RWPE1 (cell line): ENCODE measurements around the gene S100A8.

ENCODE experiments used
- CTCF ChIA-PET: fragments of 350-600 bp; sonication (Branson Sonifier 250); formaldehyde crosslinking; extraction: SDS; loops from one replicate; lab custom pipeline; 2021; lab: Yijun Ruan, JAX
- POLR2A ChIA-PET: fragments of 400-600 bp; formaldehyde crosslinking; extraction: SDS; loops from one replicate; lab custom pipeline; 2020; ENCODE audit warnings: antibody characterized with exemption; ENCODE audit not compliant: low non-redundant PET; lab: Yijun Ruan, JAX
- DNase-seq: peaks from one replicate; pipeline ENCODE4 v3.0.0; 2012; ENCODE audit warnings: low spot score
- H3K27ac ChIP-seq: fragments of 450-650 bp; 2 replicates; pipeline ENCODE4 v1.5.1; 2017
- TF ChIP-seq, protein P1 (sequence below): fragments of 450-650 bp; conservative IDR thresholded peaks from 2 replicates; pipeline ENCODE4 v1.5.1; 2017; ENCODE audit warnings: low read depth, mild to moderate bottlenecking

Gene S100A8

DNA sequence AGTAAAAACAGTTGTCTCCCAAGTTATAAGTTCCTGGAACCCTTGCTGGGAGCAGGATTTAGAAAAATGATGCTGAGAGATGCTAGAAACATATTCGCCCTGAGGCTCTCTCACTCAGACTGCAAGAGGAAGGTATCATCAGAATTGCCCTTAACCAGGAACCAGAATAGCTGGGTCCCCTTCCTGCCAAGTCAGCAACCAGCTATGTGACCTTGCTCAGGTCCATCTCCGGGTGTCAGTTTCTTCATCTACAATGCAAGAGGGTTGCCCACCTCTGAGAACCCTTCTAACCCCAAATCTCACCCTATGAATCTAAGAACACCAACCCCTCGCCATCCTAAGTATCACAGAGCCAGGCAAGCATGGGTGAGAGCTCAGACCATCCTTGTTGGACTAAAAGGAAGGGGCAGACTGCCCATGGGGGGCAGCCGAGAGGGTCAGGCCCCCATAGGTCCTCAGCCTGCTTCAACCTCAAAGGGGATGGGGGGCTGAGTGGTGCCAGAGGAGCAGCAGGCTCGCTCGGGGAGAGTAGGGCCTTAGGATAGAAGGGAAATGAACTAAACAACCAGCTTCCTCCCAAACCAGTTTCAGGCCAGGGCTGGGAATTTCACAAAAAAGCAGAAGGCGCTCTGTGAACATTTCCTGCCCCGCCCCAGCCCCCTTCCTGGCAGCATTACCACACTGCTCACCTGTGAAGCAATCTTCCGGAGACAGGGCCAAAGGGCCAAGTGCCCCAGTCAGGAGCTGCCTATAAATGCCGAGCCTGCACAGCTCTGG lies 33.6 kb downstream of the S100A8 start:
- peak; percentile 86 for DNase-seq
- POLR2A ChIA-PET: interaction anchor here (0.7 kb wide), 1 partner anchor 9 kb away, joined by 3 read pairs; the partner anchor contains the start of gene PGLYRP4
- peak overlapping the region; percentile 95 for H3K27ac ChIP-seq
- CTCF ChIA-PET: interaction anchor here (0.6 to 7.6 kb wide), 10 partner anchors 18 to 1086 kb away, joined by 3 to 143 read pairs (median 3); partner anchors contain the start of genes RAB13, S100A12 and S100A8
- TF ChIP-seq, protein P1, sequence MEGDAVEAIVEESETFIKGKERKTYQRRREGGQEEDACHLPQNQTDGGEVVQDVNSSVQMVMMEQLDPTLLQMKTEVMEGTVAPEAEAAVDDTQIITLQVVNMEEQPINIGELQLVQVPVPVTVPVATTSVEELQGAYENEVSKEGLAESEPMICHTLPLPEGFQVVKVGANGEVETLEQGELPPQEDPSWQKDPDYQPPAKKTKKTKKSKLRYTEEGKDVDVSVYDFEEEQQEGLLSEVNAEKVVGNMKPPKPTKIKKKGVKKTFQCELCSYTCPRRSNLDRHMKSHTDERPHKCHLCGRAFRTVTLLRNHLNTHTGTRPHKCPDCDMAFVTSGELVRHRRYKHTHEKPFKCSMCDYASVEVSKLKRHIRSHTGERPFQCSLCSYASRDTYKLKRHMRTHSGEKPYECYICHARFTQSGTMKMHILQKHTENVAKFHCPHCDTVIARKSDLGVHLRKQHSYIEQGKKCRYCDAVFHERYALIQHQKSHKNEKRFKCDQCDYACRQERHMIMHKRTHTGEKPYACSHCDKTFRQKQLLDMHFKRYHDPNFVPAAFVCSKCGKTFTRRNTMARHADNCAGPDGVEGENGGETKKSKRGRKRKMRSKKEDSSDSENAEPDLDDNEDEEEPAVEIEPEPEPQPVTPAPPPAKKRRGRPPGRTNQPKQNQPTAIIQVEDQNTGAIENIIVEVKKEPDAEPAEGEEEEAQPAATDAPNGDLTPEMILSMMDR: no peak

GRCh38 chr1:153356392-153357075 lies 34.3 kb downstream of the S100A8 start:
- CTCF ChIA-PET: interaction anchor here (1.0 to 7.6 kb wide), 4 partner anchors 34 to 145 kb away, joined by 3 to 143 read pairs (median 5); partner anchors contain the start of gene S100A8
- H3K27ac ChIP-seq: peak overlapping the region; percentile 95
- POLR2A ChIA-PET: no interaction called here
- TF ChIP-seq, protein P1: no peak
- DNase-seq: no peak

GRCh38 chr1:153355445-153356071 lies 35.3 kb downstream of the S100A8 start:
- DNase-seq: peak; percentile 68
- peak overlapping the region; percentile 16; the same call in 1 of the 2 replicates for H3K27ac ChIP-seq
- POLR2A ChIA-PET: no interaction called here
- TF ChIP-seq, protein P1: peak; percentile 71
- CTCF ChIA-PET: interaction anchor here (0.6 to 7.6 kb wide), 13 partner anchors 10 to 155 kb away, joined by 3 to 143 read pairs (median 4); partner anchors contain the start of gene S100A8

- DNase-seq: no peak
- peak overlapping the region; percentile 16 for H3K27ac ChIP-seq
- POLR2A ChIA-PET: no interaction called here
- TF ChIP-seq, protein P1: no peak
- CTCF ChIA-PET: interaction anchor here (0.6 to 7.6 kb wide), 16 partner anchors 11 to 326 kb away, joined by 3 to 143 read pairs (median 4); partner anchors contain the start of gene S100A8
Measured at GRCh38 chr1:153354515-153355193, 36.2 kb downstream of the S100A8 start.

- TF ChIP-seq, protein P1: peak; percentile 71
- DNase-seq: peak; percentile 65
- CTCF ChIA-PET: interaction anchor here (0.6 to 7.6 kb wide), 25 partner anchors 9 to 751 kb away, joined by 3 to 143 read pairs (median 3); partner anchors contain the start of genes PGLYRP3 and S100A12
- H3K27ac ChIP-seq: no peak overlapping the region
- POLR2A ChIA-PET: no interaction called here
Measured at GRCh38 chr1:153353226-153353947, 37.5 kb downstream of the S100A8 start.
